Spleen (tissue), 7 donors: ENCODE measurements around the gene SCAANT1.

Experiments used
- POLR2A ChIP-seq, 3 donors: fragments of 450-650 bp; IDR thresholded peaks; one replicate each; pipeline ENCODE4 v1.5.1; 2017; ENCODE audit warnings: antibody characterized with exemption in 3 of 3, mild to moderate bottlenecking in 1 of 3
- POLR2AphosphoS5 ChIP-seq, 3 donors: sonication (generic); formaldehyde crosslinking; IDR thresholded peaks; one replicate each; pipeline ENCODE4 v1.5.1; 2017; ENCODE audit warnings: antibody characterized with exemption in 3 of 3
- TF ChIP-seq, protein P1 (sequence below), 11 experiments: fragments of 200-600 bp in 7 of 11; fragments of 450-650 bp in 4 of 11; sonication (generic) in 4 of 11; IDR thresholded peaks in 8 of 11; conservative IDR thresholded peaks in 3 of 11; 1 replicate in 7 of 11; 2 replicates in 4 of 11; pipeline versions ENCODE4 v1.4.0 to v1.8.0; 2016 to 2021; ENCODE audit warnings: antibody characterized with exemption in 11 of 11, inconsistent platforms in 4 of 11, mild to moderate bottlenecking in 1 of 11
- donor health status: DM: no; HTN: no; CAD: no; lungs with moderate emphysema.
- donor health status: DM: no; HTN: no; CAD: no.
- donor health status: DM: no; HTN: no; CAD: no.

DNA sequence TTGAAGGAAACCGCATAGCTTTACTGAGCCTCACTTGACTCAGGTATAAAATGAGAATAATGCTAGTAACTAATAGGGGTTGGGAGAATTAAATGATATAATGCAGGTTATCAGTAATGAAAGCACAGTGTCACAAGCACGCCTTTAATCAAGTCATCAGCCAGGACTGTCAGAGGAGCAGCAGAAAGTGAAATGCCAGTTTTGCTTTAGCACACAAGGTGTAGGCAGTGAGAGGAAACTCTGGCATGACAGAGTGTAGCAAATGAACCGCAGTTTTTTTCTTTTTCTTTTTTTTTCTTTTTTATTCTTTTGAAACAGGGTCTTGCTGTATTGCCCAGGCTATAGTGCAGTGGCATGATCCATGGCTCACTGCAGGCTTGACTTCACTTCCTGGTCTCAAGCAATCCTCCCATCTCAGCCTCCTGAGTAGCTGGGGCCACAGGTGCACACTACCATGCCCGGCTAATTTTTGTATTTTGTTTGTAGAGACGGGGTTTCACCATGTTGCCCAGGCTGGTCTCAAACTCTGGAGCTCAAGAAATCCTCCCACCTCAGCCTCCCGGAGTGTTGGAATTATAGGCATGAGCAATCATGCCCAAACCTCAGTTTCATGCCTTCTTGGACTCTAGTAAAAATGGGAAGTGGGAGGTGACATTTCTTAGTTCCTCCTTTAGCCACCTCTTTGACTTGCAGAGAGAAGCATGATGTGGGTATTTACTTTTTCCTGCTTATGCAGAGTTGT is 9.7 kb upstream of the SCAANT1 start:
- TF ChIP-seq, protein P1, sequence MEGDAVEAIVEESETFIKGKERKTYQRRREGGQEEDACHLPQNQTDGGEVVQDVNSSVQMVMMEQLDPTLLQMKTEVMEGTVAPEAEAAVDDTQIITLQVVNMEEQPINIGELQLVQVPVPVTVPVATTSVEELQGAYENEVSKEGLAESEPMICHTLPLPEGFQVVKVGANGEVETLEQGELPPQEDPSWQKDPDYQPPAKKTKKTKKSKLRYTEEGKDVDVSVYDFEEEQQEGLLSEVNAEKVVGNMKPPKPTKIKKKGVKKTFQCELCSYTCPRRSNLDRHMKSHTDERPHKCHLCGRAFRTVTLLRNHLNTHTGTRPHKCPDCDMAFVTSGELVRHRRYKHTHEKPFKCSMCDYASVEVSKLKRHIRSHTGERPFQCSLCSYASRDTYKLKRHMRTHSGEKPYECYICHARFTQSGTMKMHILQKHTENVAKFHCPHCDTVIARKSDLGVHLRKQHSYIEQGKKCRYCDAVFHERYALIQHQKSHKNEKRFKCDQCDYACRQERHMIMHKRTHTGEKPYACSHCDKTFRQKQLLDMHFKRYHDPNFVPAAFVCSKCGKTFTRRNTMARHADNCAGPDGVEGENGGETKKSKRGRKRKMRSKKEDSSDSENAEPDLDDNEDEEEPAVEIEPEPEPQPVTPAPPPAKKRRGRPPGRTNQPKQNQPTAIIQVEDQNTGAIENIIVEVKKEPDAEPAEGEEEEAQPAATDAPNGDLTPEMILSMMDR (IDR thresholded peaks at IDR 0.05 in 8 of 11, conservative IDR thresholded peaks at IDR 0.05 in 3 of 11) = no peak
- TF ChIP-seq POLR2A (IDR thresholded peaks at IDR 0.05) = no peak
- TF ChIP-seq POLR2AphosphoS5 (IDR thresholded peaks at IDR 0.05) = peak in 1 of 3 donors; percentile 59
